Left ventricle myocardium inferior (tissue), 1 donor: ENCODE measurements around the gene APOA1. TPM values are rescaled to one million over a fixed set of nuclear protein-coding genes. Genes with fewer than 3 reads are reported as not detected.

Experiments used
- DNase-seq: peaks from one replicate; pipeline ENCODE4 v3.0.0-alpha.2; 2020
- H3K27ac ChIP-seq: fragments of 200-600 bp; replicated peaks from 2 replicates; pipeline ENCODE4 v1.8.0; 2021
- H3K27me3 ChIP-seq: fragments of 200-600 bp; 2 replicates; pipeline ENCODE4 v1.8.0; 2021; ENCODE audit warnings: low read depth
- H3K36me3 ChIP-seq: fragments of 200-600 bp; 2 replicates; pipeline ENCODE4 v1.8.0; 2021
- H3K4me1 ChIP-seq: fragments of 200-600 bp; 2 replicates; pipeline ENCODE4 v1.8.0; 2021
- H3K4me3 ChIP-seq: fragments of 200-600 bp; 2 replicates; pipeline ENCODE4 v1.8.0; 2021; ENCODE audit warnings: mild to moderate bottlenecking, moderate library complexity
- H3K9me3 ChIP-seq: fragments of 200-600 bp; replicated peaks from 2 replicates; pipeline ENCODE4 v1.8.0; 2021
- CTCF ChIP-seq: fragments of 200-600 bp; IDR thresholded peaks from 2 replicates; pipeline ENCODE4 v1.8.0; 2021; ENCODE audit warnings: antibody characterized with exemption, mild to moderate bottlenecking, borderline replicate concordance
- intact Hi-C: fragments of 100-400 bp; cut with micrococcal nuclease; formaldehyde crosslinking; loops from one replicate; pipeline ENCODE4 v1.11.0; 2022
- total RNA-seq: library from RNA; stranded (reverse); fragmentation: NEBNext Ultra II Directional; extraction: Animal tissue kit (Norgen Biotek cat#: 25700); gene quantifications from one replicate; pipeline ENCODE4 v1.2.1, GENCODE V29; 2021
- donor health status: DM: no; HTN: yes; CAD: no; lungs with severe emphysema.

APOA1 gene
- total RNA-seq, 1 donor from 2014 or later = 62.6 TPM

GRCh38 chr11:116864531-116864930, 27.1 kb upstream of the APOA1 start:
- no peak for TF ChIP-seq CTCF
- no peak overlapping the region for H3K27ac ChIP-seq
- H3K36me3 ChIP-seq = peaks cover 76% of the 10 kb centered on the region
- intact Hi-C loops = no loop called here
- H3K4me1 ChIP-seq = peaks cover 50% of the 10 kb centered on the region
- H3K27me3 ChIP-seq = no peaks in the 10 kb centered on the region
- no peak for DNase-seq
- H3K4me3 ChIP-seq = no peak overlapping the region
- no peaks in the 10 kb centered on the region for H3K9me3 ChIP-seq

GRCh38 chr11:116862951-116863350, 25.5 kb upstream of the APOA1 start:
- no peak for TF ChIP-seq CTCF
- H3K27ac ChIP-seq = no peak overlapping the region
- no peak for DNase-seq
- H3K36me3 ChIP-seq = peaks cover 91% of the 10 kb centered on the region
- no peaks in the 10 kb centered on the region for H3K27me3 ChIP-seq
- no peak overlapping the region for H3K4me3 ChIP-seq
- H3K4me1 ChIP-seq = peaks cover 37% of the 10 kb centered on the region
- H3K9me3 ChIP-seq = no peaks in the 10 kb centered on the region
- intact Hi-C loops = no loop called here

GRCh38 chr11:116862185-116862584, 24.8 kb upstream of the APOA1 start:
- no peak for TF ChIP-seq CTCF
- H3K4me3 ChIP-seq = no peak overlapping the region
- intact Hi-C loops = no loop called here
- H3K27ac ChIP-seq = no peak overlapping the region
- DNase-seq = no peak
- peaks cover 91% of the 10 kb centered on the region for H3K36me3 ChIP-seq
- H3K4me1 ChIP-seq = peaks cover 29% of the 10 kb centered on the region
- H3K9me3 ChIP-seq = no peaks in the 10 kb centered on the region
- H3K27me3 ChIP-seq = no peaks in the 10 kb centered on the region

- no peaks in the 10 kb centered on the region for H3K27me3 ChIP-seq
- intact Hi-C loops = no loop called here
- peaks cover 89% of the 10 kb centered on the region for H3K36me3 ChIP-seq
- no peak for TF ChIP-seq CTCF
- no peak overlapping the region for H3K4me3 ChIP-seq
- no peaks in the 10 kb centered on the region for H3K9me3 ChIP-seq
- peaks cover 23% of the 10 kb centered on the region for H3K4me1 ChIP-seq
- H3K27ac ChIP-seq = no peak overlapping the region
- DNase-seq = no peak
Measured at GRCh38 chr11:116861539-116861938, 24.1 kb upstream of the APOA1 start.

GRCh38 chr11:116860303-116860702, 22.9 kb upstream of the APOA1 start:
- Histone ChIP-seq H3K9me3 (no peaks in the 10 kb centered on the region), H3K36me3 (peaks cover 87% of the 10 kb centered on the region), H3K27me3 (no peaks in the 10 kb centered on the region), H3K27ac (no peak overlapping the region), H3K4me1 (peaks cover 10% of the 10 kb centered on the region), H3K4me3 (no peak overlapping the region)
- TF ChIP-seq CTCF = no peak
- intact Hi-C loops = no loop called here
- DNase-seq = no peak

- Histone ChIP-seq H3K4me1 (no peaks in the 10 kb centered on the region), H3K27me3 (no peaks in the 10 kb centered on the region), H3K9me3 (no peaks in the 10 kb centered on the region), H3K4me3 (no peak overlapping the region), H3K36me3 (peaks cover 90% of the 10 kb centered on the region), H3K27ac (no peak overlapping the region)
- no peak for TF ChIP-seq CTCF
- intact Hi-C loops = no loop called here
- no peak for DNase-seq
Measured at GRCh38 chr11:116859175-116859574, 21.8 kb upstream of the APOA1 start.
